K562 treated with DMSO at 1 percent for 12 hours (cell line): ENCODE data around the gene GOLGA8M. TPM values are rescaled to one million over a fixed set of nuclear protein-coding genes. Genes with fewer than 3 reads are reported as not detected.

ENCODE experiments used
- total RNA-seq: library from RNA; unstranded; fragments of 300-600 nt; gene quantifications from 2 replicates; pipeline ENCODE4 v1.2.3, GENCODE V29; 2022; ENCODE audit not compliant: insufficient read depth

GOLGA8M gene
- not detected in 2 replicates for total RNA-seq

DNA sequence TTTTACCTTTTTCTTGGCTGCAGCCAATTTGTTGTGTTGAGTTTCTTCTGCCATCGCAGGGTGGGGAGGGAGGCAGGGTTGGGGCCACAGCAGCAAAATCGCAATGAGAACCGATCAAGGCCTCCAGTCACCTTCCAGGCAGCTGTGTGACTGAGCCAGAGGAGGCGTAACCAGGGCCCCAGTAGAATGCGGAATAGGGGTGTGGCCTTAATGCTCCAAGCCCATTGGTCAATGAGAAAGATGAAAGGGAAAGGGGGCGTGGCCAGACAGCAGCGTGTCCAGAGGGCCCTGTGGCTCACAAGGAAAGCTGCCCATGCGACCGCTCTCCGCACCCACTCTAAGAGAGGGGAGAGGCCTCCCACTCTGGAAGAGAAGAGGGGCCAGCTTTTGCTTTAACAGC lies at the start of gene GOLGA8M:
Gene GOLGA8M (minus strand): TSS at position 152 of the 400 bp plus-strand sequence. CDS start 98 bp downstream, at position 54.

Other genes starting within 250 kb of the GOLGA8M start
- gene GOLGA8G, start 179.4 kb downstream of the GOLGA8M start, total RNA-seq = 0.15 and 0.19 TPM in 2 replicates
- gene GOLGA6L25, start 158.9 kb downstream of the GOLGA8M start, total RNA-seq = not detected in 2 replicates
- 0.34 TPM in 1 of 2 replicates, not detected in the other for gene GOLGA6L7, start 136.2 kb upstream of the GOLGA8M start, total RNA-seq
- gene APBA2, start 173.6 kb upstream of the GOLGA8M start, total RNA-seq = 13.8 and 26.1 TPM in 2 replicates